GM18907 (cell line): ENCODE data around the gene AP1B1.
"Not testable (repeated sequence)": the region's sequence is repeated elsewhere in the genome, so short reads cannot be mapped to it uniquely, and the experiment has no call there.

Experiments
- ATAC-seq: cut with Tn5 transposase; IDR thresholded peaks from one replicate; pipeline ENCODE4 v1.9.1; 2021; ENCODE audit warnings: mild to moderate bottlenecking, moderate library complexity; ENCODE audit not compliant: unreplicated experiment

Gene AP1B1

GRCh38 chr22:29387921-29388758, at the start of gene AP1B1:
TSS of gene AP1B1 (minus strand) at chr22:29388570. CDS start at chr22:29367243, 21,327 bp downstream.
- ATAC-seq: peak; percentile 86

GRCh38 chr22:29435236-29436136, 47.1 kb upstream of the AP1B1 start:
- no peak for ATAC-seq

- no peak for ATAC-seq
Measured at GRCh38 chr22:29434288-29434687, 45.9 kb upstream of the AP1B1 start.

- ATAC-seq: no peak
Measured at GRCh38 chr22:29433856-29434255, 45.5 kb upstream of the AP1B1 start.

GRCh38 chr22:29431986-29432385, 43.6 kb upstream of the AP1B1 start:
- ATAC-seq: no peak

GRCh38 chr22:29427176-29427760, 38.9 kb upstream of the AP1B1 start:
- no peak for ATAC-seq

GRCh38 chr22:29426476-29426875, 38.1 kb upstream of the AP1B1 start:
- no peak for ATAC-seq

GRCh38 chr22:29418704-29419103, 30.3 kb upstream of the AP1B1 start:
- ATAC-seq: not testable (repeated sequence)

GRCh38 chr22:29414951-29415591, 26.7 kb upstream of the AP1B1 start:
- not testable (repeated sequence) for ATAC-seq

GRCh38 chr22:29412772-29413171, 24.4 kb upstream of the AP1B1 start:
- ATAC-seq: not testable (repeated sequence)

- peak; percentile 65 for ATAC-seq
Measured at GRCh38 chr22:29411569-29412211, 23.3 kb upstream of the AP1B1 start.

GRCh38 chr22:29408940-29409339, 20.6 kb upstream of the AP1B1 start:
- no peak for ATAC-seq

- ATAC-seq: not testable (repeated sequence)
Measured at GRCh38 chr22:29401538-29401937, 13.2 kb upstream of the AP1B1 start.

GRCh38 chr22:29400576-29400975, 12.2 kb upstream of the AP1B1 start:
- ATAC-seq: no peak

GRCh38 chr22:29397791-29398190, 9.4 kb upstream of the AP1B1 start:
- no peak for ATAC-seq

GRCh38 chr22:29396126-29396525, 7.8 kb upstream of the AP1B1 start:
- no peak for ATAC-seq

GRCh38 chr22:29394931-29395581, 6.7 kb upstream of the AP1B1 start:
- peak; percentile 59 for ATAC-seq

GRCh38 chr22:29393019-29393608, 4.7 kb upstream of the AP1B1 start:
- ATAC-seq: no peak

- no peak for ATAC-seq
Measured at GRCh38 chr22:29391546-29391945, 3.2 kb upstream of the AP1B1 start.
